ENCODE results near the gene MACROD2.
A peak's percentile ranks its signal among the peaks of the same experiment; 100 is the strongest.
"Not testable (repeated sequence)": the region's sequence is repeated elsewhere in the genome, so short reads cannot be mapped to it uniquely, and the experiment has no call there.

MACROD2 gene

DNA sequence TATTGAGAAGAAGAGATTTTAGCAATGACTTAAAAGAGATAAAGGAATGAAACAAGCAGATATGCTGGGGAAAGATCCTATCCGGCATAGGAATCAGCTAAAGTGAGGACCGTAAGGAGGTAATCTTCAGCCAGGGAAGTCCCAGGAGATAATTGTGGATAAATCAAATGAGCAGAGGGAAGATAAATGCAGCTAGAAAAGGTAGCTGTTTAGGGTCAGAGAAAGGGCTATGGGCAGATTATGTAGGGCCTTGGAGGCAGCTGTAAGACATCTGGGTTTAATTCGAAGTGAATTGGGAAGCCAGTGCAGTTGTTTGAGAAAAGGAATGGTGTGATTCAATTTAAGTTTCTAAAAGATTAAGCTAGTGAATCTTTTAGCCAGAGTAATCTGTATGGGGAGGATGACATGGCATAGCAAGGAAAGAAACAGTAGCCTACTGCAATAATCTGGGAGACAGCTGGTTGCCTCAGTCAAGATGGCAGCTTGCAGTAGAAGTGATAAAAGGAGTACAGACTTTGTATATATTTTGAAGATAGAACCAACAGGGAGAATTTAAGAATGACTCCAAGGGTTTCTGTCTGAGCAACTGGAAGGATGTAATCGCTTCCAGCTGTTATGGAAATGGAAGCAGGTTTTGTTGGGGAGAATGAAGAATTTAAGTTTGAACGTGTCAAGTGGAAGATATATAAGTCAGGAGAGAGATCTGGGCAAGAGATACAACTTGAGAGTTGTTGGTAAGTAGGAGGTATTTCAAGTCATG is 894.4 kb downstream of the MACROD2 start:
- no peak for DNase-seq

DNA sequence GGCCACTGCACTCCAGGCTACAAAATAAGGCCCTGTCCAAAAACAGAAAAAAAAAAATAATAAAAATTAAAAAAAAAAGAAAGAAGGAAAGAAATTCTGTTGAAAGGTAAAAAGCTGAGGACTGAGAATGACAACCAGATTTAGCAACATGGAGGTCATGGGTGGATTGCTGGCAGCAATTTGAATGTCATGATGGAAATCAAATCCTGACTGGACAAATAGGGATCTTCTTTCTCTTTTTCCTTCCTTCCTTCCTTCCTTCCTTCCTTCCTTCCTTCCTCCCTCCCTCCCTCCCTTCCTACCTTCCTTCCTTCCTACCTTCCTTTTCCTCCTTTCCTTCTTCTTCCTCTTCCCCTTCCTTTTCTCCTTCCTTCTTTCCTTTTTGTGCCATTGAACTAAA is 895.4 kb downstream of the MACROD2 start:
- DNase-seq = no peak

- DNase-seq = no peak
These were observed 897.5 kb downstream of the MACROD2 start for GRCh38 chr20:14892782-14893181.

DNA sequence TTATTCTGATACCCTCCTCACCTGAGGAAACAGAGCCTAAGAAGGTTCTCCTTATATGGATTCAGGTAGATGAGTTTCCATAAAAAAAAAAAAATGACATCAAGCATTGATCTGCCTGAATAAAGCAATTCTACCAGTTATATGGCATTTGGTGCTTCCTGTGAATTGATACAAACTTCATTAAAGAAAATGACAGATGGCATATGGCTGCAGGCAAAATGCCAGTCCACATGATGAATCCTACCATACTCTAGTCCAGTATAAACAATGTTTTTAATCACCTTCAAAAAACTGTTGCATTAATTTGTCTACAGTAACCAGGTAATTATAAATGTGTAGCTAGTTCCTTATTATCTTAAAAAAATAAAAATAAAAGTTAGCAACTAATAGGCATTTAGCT is 901.3 kb downstream of the MACROD2 start:
- peak in 1 of 2 experiments; percentile 34 for DNase-seq

DNA sequence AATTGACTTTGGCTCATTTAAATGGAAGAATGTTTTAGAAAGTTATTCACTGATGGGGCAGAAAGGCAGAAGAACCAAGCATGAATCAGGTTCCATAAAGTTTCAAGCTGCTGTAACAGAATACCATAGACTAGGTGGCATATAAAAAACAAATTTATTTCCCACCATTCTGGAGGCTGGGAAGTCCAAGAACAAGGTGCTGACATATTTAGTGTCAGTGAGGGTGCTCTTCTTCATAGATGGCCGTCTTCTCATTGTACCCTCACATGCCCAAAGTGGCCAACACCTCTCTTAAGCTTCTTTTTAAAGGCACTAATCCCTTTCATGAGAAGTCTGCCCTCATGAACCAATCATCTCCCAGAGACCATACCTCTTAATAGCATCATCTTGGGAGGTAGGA is 902.3 kb downstream of the MACROD2 start:
- no peak for DNase-seq

DNA sequence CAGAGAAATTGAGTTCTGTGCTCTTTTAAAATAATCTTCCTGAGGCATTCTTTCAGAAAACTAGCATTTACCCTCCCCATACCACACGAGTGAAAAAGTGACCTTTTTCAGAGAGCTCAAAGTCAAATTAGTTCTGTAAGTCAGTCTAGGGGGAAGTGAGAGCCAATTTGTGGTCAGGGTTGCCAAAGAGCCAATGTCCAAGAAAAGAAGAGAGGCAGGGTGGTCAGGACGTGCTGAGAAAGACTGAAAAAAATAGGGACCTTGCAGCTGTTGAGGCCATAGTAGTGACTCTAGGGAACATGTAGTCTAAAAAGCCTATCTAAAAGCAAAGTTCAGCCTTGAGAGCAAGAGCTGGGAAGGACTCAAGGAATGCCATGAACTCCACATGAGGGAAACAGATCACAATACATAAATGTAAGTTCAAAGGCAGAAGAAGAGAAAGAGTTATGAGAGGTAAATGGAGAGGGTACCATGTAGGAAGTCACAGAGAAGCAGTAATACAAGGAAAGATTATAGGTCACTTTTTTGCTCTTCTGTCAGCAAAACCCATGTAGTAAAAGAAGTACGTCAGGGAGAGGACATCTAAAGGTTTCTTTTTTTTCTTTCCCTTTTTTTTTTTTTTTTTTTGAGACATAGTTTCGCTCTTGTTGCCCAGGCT is 907.2 kb downstream of the MACROD2 start:
- no peak for DNase-seq

DNA sequence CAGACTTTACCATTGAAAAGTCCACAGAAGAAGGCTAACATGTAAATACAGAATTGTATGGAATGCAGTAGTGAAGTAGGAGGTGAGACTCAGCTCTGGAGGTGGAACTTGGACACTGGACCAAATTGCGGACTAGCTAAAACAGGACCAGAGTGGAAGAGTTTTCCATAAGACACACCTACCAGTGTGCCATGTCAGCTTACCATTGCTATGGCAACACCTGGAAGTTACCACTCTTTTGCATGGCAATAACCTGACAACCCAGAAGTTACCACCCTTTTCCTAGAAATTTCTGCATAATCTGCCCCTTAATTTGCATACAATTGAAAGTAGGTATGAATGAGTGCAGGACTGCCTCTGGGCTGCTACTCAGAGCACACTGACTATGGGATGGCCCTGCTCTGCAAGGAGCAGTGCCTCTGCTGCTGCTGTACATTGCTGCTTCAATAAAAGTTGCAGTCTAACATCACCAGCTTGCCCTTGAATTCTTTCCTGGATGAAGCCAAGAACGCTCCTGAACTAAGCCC is 911.7 kb downstream of the MACROD2 start:
- DNase-seq = no peak

DNA sequence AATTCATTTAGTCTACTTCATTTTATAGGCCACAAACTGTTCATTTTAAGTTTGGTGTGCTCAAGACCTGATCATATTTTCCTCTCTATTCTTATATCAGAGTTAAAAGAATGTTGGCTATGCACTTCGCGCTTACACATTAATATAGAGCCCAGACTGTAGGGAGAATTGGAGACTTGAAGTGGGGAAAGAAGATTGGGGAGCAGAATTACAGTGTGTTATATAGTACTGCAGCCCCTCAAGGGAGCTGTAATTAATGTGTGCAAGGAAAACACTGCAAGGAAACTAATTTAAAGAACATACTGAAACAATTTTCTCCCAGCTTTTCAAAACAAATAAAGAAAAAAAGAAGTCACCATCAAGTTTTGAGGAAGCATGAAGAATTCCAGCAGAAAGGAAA is 914.8 kb downstream of the MACROD2 start:
- DNase-seq = no peak

DNA sequence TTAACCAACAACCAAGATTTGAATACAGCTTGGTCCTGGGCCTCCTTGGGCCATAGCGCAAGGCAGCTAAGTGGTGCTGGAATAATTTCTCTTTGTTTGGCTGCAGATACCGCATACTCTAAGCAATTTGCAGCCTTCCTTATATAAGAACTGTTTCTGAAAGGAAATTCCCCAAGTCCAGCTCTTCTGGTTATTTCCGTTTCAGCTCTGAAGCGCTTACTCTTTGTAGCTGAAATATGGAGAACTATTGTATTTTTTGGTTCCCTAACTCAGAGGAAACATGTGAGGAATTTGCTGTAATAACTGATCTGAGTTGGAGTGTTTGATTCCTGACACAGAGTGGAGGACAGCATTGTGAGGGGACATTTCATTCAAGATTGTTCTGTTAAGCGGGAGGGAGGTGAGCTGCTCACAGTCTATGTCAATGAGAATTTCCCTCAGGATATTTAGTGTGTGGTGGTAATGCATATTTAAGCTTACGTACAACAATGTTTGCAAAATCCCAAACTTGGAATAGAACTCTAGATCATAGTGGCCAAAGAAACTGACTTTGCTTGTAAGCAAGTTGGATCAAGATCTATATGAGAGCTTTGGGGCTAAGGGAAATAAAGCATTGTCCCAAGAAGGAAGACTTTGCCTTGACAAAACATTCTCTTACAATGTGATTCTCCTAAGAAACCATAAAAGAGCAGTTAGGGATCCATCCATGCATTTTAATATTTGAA is 918.7 kb downstream of the MACROD2 start:
- no peak for DNase-seq

DNA sequence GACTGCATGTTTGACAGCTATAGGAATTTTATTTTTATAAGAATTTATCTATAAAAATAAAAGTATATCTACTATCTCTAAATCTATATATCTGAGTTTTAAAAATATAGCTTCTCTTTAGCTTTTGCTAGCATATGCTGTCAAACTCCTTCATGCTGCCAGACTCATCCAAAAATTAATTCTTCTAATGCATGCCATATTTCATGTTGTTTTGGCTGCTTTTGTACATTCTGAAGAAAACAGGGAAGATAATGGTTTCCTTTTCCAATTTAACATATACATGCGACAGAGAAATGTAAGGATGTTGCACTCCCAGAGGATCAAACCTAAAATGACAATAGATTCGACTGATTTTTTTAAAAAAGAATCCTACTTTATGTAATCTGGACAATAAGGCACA is 919.3 kb downstream of the MACROD2 start:
- DNase-seq = no peak

DNA sequence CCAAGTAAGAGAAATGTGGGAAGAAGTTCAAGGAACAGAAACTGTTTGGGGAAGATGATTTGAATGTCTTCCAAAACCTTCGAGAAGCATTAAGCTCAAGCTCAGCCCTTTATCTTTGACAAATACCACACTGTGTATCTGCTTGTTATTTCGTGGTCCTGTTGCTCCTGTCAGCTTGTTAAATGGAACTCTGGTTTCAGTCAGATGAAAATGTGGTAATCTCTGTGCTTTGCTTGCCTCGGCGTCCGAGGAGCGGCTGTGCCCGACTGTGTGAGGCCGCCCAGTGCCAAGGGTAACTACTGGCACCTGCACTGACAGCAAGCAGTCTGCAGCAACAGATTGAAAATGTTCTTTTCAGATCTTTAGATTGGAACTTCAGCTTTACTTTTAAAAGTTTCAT is 920.0 kb downstream of the MACROD2 start:
- DNase-seq = no peak

- DNase-seq = no peak
These were observed 921.1 kb downstream of the MACROD2 start for GRCh38 chr20:14916360-14916920.

- DNase-seq = no peak
These were observed 923.0 kb downstream of the MACROD2 start for GRCh38 chr20:14918281-14918680.

GRCh38 chr20:14918976-14919375 is 923.7 kb downstream of the MACROD2 start:
- DNase-seq = no peak

DNA sequence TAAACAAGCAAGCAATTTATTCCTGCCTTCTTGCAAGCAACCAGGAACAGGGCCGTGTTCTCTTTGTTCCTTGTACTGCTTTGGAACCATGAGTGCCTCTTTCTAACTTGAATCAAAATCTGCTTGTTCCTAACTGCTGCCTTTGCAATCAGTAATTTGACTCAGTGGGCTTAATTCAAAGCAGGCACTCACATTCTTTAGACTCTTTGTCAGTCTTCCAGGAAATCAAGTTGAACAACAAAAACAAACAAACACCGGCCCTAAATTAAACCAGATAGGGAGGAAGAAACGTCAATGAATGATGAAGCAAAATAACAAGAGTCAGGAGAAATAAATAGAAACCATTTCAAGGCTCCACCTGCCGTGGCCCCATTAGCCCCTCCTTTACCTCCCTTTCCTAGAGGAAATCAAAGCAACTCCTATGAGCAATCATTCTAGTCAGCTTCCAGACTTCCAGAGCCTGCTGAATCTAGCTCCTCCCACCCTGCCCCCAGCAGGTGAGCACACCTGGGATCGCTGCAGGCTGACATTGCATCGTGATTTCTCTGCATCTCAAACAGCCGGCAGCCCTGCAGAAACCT is 924.3 kb downstream of the MACROD2 start:
- peak; percentile 75 to 90 for DNase-seq

GRCh38 chr20:14921513-14921912 is 926.2 kb downstream of the MACROD2 start:
- DNase-seq = peak; percentile 32 to 85

DNA sequence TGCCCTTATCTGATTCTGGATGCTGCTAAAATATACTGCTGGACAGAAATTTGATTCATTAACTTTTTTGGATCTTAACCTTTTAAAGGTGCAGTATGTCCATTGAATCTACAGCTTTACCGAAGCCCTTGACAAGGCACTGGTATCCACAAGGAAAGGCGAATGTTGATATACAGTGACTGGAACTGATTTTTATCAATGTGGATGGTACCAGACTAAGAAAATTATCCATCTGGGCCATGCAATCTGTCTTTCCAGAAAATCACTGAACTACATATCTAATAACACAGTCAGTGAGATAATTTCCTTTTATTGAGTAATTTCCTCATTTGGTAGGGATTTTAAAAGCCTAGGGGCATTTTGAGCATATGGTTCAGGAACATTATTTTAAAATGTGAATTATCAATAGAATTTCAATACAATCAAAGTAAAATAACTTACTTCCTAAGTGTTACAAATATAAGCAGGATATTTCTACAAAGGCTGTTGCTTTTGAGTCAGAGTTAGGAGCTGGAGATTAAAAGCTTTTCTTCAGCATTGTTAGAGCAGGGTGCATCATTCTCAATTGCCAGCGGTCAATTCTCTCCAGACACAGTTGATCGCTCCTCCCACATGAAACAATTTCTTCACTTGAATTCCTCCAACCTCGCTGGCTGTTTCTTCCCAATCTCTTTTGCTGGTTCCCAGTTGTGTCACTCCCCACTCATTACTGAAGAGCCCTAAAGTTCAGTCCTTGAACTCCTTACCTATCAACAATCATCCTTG is 927.4 kb downstream of the MACROD2 start:
- DNase-seq = no peak

DNA sequence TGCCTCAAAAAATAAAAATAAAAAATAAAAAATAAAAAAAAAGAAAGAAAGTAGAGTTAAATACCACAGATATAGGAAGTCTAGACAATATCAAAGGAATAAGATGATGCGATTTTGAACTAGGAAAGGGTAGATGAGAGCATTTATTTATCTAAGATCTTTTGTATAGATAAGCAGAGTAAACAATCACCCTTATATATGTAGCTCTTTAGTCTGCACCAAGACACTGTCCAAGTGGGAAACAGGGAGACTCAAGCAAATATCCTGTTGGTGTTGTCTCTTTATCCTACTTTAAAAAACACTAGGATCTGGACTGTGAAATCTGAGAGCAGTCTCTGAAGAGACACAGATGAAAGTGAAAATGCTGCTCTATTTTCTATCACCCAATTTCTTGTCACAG is 929.1 kb downstream of the MACROD2 start:
- no peak for DNase-seq

- no peak for DNase-seq
These were observed 930.0 kb downstream of the MACROD2 start for GRCh38 chr20:14925300-14925699.

DNA sequence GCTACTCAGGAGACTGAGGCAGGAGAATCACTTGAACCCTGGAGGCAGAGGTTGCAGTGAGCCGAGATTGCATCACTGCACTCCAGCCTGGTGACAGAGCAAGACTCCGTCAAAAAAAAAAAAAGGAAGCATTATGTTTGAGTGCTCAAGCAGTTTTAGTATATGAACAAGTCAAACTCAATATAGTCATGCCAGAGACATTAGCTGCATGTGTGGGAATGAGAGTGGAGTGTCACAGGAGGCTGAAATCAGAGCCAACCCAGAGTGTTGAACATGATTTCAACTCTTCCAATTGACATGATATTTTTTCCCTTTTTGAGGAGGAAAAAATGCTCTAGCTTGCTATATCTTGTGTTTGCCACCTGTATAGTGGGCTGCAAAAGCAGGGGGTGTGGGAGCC is 931.1 kb downstream of the MACROD2 start:
- not testable (repeated sequence) for DNase-seq

GRCh38 chr20:14928083-14928482 is 932.8 kb downstream of the MACROD2 start:
- DNase-seq = peak in 1 of 2 experiments; percentile 10

DNA sequence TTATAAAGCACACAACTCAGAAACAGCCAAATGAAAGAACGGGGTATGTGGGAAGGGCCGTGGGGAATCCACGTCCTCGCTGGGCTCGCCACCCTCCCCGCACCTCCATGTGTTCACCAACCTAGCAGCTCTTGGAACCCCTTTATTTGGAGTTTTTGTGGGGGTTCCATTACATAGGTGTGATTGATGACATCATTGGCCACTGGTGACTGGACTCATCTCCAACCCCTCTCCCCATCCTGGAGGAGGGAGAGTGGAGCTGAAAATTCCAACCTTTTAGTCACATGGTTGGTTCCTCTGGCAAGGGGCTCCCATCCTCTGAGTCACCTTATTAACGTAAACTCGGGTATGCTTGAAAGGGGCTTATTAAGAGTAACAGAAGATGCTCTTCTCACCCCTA is 934.1 kb downstream of the MACROD2 start:
- no peak for DNase-seq
